Parathyroid adenoma (tissue), 2 donors: ENCODE measurements around the gene TBCD.
"Not testable (repeated sequence)": the region's sequence is repeated elsewhere in the genome, so short reads cannot be mapped to it uniquely, and the experiment has no call there.

Experiments used
- H2AFZ ChIP-seq: fragments of 300-600 bp; sonication (generic); one replicate; pipeline ENCODE4 v1.7.0; 2017; ENCODE audit warnings: antibody characterized with exemption, mild to moderate bottlenecking
- H3K27ac ChIP-seq: fragments of 300-600 bp; sonication (generic); one replicate; pipeline ENCODE4 v1.7.0; 2017
- H3K27me3 ChIP-seq: fragments of 300-600 bp; sonication (generic); one replicate; pipeline ENCODE4 v1.7.0; 2017; ENCODE audit warnings: low read length; ENCODE audit not compliant: control insufficient read depth, insufficient read depth
- H3K36me3 ChIP-seq: fragments of 300-600 bp; sonication (generic); one replicate; pipeline ENCODE4 v1.7.0; 2017; ENCODE audit warnings: low read length; ENCODE audit not compliant: control insufficient read depth, insufficient read depth
- H3K4me1 ChIP-seq: fragments of 300-600 bp; sonication (generic); one replicate; pipeline ENCODE4 v1.7.0; 2017; ENCODE audit warnings: control low read depth
- H3K4me2 ChIP-seq: fragments of 300-600 bp; sonication (generic); one replicate; pipeline ENCODE4 v1.7.0; 2017; ENCODE audit warnings: low read length
- H3K4me3 ChIP-seq: fragments of 300-600 bp; sonication (generic); one replicate; pipeline ENCODE4 v1.7.0; 2017; ENCODE audit warnings: low read depth, low read length
- H3K79me2 ChIP-seq: fragments of 300-600 bp; sonication (generic); one replicate; pipeline ENCODE4 v1.7.0; 2017; ENCODE audit warnings: control low read depth
- H3K9ac ChIP-seq: fragments of 300-600 bp; sonication (generic); one replicate; pipeline ENCODE4 v1.7.0; 2017; ENCODE audit warnings: mild to moderate bottlenecking
- H3K9me3 ChIP-seq: fragments of 300-600 bp; sonication (generic); one replicate; pipeline ENCODE4 v1.7.0; 2017; ENCODE audit warnings: low read length; ENCODE audit not compliant: control insufficient read depth
- TF ChIP-seq, protein P1 (sequence below): fragments of 300-600 bp; sonication (generic); IDR thresholded peaks from one replicate; pipeline ENCODE4 v1.7.0; 2017; ENCODE audit warnings: antibody characterized with exemption, mild to moderate bottlenecking
- donor health status: primary hyperparathyroidism.

TBCD gene

DNA sequence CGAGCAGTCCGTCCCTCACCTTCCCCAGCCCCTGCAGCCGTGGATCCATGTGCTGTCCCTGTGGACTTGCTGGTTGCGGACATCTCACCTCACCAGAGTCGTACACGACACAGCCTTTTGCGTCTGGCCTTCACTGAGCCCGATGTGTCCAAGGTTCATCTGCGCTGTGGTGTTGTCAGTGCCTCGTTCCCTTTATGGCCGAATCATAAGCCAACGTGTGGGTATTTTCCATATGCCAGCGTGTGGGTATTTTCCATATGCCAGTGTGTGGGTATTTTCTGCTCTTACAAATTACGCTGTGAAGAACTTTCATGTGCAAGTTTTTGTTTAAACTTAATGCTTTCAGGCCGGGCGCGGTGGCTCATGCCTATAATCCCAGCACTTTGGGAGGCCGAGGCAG is 31.6 kb downstream of the TBCD start:
- no peaks in the 10 kb centered on the region for H3K36me3 ChIP-seq
- H3K79me2 ChIP-seq = peaks cover 25% of the 10 kb centered on the region
- TF ChIP-seq, protein P1, sequence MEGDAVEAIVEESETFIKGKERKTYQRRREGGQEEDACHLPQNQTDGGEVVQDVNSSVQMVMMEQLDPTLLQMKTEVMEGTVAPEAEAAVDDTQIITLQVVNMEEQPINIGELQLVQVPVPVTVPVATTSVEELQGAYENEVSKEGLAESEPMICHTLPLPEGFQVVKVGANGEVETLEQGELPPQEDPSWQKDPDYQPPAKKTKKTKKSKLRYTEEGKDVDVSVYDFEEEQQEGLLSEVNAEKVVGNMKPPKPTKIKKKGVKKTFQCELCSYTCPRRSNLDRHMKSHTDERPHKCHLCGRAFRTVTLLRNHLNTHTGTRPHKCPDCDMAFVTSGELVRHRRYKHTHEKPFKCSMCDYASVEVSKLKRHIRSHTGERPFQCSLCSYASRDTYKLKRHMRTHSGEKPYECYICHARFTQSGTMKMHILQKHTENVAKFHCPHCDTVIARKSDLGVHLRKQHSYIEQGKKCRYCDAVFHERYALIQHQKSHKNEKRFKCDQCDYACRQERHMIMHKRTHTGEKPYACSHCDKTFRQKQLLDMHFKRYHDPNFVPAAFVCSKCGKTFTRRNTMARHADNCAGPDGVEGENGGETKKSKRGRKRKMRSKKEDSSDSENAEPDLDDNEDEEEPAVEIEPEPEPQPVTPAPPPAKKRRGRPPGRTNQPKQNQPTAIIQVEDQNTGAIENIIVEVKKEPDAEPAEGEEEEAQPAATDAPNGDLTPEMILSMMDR = no peak
- no peak overlapping the region for H2AFZ ChIP-seq
- no peak overlapping the region for H3K9ac ChIP-seq
- H3K4me1 ChIP-seq = no peaks in the 10 kb centered on the region
- no peak overlapping the region for H3K4me2 ChIP-seq
- no peaks in the 10 kb centered on the region for H3K27me3 ChIP-seq
- H3K4me3 ChIP-seq = no peak overlapping the region
- no peaks in the 10 kb centered on the region for H3K9me3 ChIP-seq
- H3K27ac ChIP-seq = no peak overlapping the region

DNA sequence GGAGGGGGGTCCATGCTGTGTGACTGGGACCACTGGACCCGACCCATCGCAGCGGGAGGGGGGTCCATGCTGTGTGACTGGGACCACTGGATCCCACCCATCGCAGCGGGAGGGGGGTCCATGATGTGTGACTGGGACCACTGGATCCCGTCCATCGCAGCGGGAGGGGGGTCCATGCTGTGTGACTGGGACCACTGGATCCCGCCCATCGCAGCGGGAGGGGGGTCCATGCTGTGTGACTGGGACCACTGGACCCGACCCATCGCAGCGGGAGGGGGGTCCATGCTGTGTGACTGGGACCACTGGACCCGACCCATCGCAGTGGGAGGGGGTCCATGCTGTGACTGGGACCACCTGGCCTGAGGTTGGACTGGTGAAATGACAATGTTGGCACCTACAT is 33.7 kb downstream of the TBCD start:
- H3K4me2 ChIP-seq, H3K9ac ChIP-seq, H3K4me3 ChIP-seq, H3K27me3 ChIP-seq, H3K36me3 ChIP-seq, H3K9me3 ChIP-seq, H3K4me1 ChIP-seq, H3K27ac ChIP-seq, H2AFZ ChIP-seq: not testable (repeated sequence)
- H3K79me2 ChIP-seq = peaks cover 31% of the 10 kb centered on the region

DNA sequence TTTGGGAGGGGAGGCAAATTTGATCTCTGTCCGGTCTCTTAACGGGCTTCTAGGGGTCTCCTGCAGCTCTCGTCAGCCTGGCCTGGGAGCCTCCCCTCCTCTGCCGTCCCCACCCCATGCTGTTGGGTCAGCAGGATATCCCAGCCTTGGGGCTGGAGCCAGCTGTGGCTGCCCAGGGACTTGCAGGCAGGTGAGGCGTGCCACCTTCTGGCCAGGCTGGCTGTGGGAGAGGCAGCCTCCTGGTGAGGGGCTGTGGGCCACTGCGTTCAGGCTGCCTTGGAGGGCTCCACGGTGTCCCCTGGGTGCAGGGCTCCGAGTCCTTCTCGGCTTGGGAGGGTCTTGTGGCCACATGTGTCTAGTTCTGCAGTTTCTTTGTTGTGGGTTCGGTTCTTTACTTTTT is 34.6 kb downstream of the TBCD start:
- no peak overlapping the region for H3K9ac ChIP-seq
- no peak overlapping the region for H3K27ac ChIP-seq
- H3K36me3 ChIP-seq = no peaks in the 10 kb centered on the region
- TF ChIP-seq, protein P1 = no peak
- H3K79me2 ChIP-seq = peaks cover 35% of the 10 kb centered on the region
- H3K27me3 ChIP-seq = no peaks in the 10 kb centered on the region
- H2AFZ ChIP-seq = no peak overlapping the region
- no peak overlapping the region for H3K4me3 ChIP-seq
- peaks cover 2% of the 10 kb centered on the region for H3K4me1 ChIP-seq
- H3K4me2 ChIP-seq = no peak overlapping the region
- no peaks in the 10 kb centered on the region for H3K9me3 ChIP-seq

DNA sequence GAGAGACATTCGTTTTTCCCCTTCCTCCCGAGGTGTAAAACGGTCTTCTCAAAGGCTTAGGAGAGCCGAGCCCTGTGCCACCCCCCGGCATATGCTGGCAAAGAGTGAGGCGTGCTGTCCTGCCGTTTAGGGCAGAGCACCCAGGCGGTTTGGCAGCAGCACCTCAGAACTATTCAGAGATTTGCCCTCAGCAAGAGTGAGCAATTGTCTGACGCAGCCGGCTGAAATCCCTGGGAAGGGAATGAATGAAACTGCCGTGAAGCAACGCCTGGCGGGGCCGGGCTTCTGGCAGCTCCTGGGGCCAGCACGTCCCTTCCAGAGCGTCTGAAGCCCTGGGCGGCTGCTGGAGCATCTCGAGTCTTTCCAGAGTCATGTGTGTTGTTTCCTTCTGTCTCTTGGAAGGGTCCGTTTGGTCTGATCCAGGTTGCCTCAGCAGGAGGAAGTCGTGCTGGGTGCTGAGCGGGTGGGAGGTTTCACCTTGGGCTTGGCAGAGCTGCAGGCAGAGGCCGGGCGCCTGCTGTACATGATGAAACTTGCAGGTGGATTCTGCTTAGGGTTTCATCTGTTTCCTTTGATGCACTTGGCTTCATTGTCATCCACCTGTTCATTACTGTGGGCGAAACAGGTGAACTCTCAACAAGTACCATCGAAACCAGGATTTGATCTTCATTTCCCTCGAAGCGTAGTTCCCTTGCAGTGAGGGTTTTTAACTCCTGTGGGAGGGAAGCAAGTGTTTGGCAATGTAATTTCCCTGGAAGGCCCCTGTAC is 35.4 kb downstream of the TBCD start:
- Histone ChIP-seq H3K27me3 (no peaks in the 10 kb centered on the region), H3K4me3 (no peak overlapping the region), H3K27ac (no peak overlapping the region), H3K4me1 (peaks cover 2% of the 10 kb centered on the region), H3K4me2 (no peak overlapping the region), H3K9me3 (no peaks in the 10 kb centered on the region), H3K79me2 (peaks cover 35% of the 10 kb centered on the region), H3K9ac (no peak overlapping the region), H3K36me3 (no peaks in the 10 kb centered on the region), H2AFZ (no peak overlapping the region)
- TF ChIP-seq, protein P1 = no peak

DNA sequence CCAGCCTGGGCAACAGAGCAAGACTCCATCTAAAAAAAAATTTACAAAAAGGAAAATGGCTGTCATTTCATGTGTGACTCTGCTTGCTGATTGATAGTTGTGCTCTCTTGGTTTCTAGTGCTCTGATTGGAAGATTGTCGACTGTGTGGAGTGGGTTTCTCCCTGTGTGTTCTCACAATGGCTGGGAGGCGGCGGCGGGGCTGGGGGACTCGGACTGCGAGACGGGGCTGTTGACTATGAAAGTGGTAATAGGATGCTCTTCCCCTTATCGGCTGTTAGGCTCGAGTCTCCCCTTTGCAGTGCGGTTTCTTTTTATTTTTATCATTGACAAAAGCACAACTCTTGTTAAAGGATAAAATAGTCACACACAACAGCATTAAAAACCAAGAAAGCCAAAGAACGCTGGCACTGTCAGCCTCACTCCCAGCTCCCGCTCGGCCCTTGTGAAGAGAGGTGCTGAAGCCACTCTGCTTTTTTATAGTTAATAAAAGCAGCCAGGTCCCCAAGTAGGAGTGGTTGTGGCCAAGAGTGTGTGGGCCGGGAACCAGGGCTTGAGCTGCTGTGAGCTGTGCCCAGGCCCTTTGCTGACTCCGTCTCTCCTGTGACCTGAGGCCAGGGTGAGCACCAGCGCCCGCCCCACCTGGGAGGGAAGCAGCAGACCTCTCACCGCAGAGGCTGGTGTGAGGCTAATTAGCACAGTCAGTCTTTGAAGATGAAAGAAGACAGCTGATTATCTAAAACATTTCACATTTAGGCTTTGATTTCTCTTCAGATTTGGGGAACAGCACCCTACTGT is 36.5 kb downstream of the TBCD start:
- no peak overlapping the region for H3K27ac ChIP-seq
- H3K27me3 ChIP-seq = no peaks in the 10 kb centered on the region
- no peak overlapping the region for H3K4me2 ChIP-seq
- H2AFZ ChIP-seq = no peak overlapping the region
- peaks cover 43% of the 10 kb centered on the region for H3K79me2 ChIP-seq
- no peaks in the 10 kb centered on the region for H3K9me3 ChIP-seq
- TF ChIP-seq, protein P1 = no peak
- no peak overlapping the region for H3K4me3 ChIP-seq
- no peak overlapping the region for H3K9ac ChIP-seq
- H3K36me3 ChIP-seq = no peaks in the 10 kb centered on the region
- H3K4me1 ChIP-seq = peaks cover 2% of the 10 kb centered on the region
